MV-4-11 (cell line): ENCODE data around the gene SPO11.

Source experiments
- DNase-seq: peaks from one replicate; lab custom pipeline; 2025; lab: John Stamatoyannopoulos, UW

Gene SPO11

DNA sequence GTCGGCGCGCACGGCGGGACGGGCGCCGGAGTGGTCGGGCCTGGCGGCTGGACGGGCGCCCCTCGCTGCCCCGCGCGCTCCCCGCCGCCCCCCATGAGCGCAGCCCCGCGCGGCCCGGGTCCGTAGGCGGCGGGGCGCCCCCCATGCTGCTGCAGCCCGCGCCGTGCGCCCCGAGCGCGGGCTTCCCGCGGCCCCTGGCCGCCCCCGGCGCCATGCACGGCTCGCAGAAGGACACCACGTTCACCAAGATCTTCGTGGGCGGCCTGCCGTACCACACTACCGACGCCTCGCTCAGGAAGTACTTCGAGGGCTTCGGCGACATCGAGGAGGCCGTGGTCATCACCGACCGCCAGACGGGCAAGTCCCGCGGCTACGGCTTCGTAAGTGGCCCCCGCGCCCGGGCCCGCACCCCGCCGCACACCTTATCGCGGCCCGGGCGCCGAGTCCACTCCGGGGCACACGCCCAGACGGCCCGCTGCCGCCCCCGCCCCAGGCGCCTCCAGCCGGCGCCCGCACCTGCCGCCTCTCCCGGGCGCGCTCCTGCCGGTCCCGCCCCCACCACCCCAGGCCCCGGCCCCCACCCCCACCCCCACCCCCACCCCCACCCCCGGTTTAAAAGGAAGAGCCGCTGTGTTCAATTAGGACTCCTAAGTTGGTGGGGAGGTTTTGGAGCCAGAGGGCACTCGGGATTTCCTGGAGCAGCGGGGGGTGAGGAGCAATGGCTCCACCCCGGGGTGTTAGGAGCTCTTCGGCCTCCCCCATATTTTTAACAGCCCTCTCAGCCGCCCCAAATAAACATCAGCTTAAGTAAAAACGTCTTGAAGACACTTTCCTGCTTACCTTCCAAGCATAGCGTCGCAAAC is 62.1 kb downstream of the SPO11 start:
- DNase-seq: no peak

DNA sequence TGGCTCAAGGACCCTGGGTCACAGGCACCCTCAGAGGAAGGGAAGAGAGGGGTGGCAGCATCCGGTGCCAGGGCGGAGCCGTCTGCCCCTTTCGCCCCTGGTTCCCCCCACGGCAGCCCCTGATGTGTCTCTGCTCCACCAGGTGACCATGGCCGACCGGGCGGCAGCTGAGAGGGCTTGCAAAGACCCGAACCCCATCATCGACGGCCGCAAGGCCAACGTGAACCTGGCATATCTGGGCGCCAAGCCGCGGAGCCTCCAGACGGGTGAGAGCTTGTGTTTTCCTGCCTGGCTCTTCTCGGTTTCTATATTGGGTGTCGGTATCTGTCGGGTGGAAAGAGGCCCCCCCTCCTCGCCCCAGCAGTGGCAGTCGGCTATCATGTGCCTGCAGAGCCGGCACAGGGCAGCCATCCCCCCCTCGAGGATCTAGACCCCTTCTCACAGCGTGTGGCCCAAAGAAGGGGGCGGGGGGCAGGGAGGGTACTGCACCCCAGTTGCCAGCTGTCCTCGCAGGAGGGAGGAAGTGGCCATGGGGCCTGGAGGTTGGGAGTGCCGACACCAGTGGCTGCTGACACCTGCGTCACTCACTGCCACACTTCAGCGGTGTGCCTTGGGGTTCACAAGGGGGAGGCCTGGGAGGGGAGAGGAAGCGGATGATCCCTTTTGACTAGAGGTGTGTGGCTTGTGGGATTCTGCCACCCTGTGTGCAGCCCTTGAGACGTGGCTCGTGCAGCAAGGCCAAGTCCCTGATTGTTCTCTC is 63.1 kb downstream of the SPO11 start:
- peak; percentile 32 for DNase-seq
